Measurements from ENCODE around the gene GPC3.

The GPC3 gene

DNA sequence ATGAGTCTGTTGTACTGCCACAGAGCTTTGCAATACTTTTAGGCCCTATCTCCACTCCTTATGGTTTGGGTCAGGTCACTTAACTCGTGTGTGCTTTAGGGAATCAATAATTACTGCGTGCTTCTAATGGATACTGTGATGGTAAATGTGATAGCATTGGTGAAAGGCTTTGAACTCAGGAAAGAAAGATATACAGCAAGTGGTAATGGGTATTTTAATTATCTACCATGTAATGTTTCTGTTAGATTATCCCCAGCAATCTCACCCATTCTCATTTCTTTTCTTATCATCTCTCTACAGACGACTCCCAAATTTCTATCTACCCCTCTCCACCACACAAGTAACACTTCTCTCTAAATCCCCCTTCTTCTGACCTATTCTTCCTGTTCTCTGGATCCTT, 128.6 kb downstream of the GPC3 start:
- intact Hi-C loops (cut with DNase I; ENCODE audit: low total_unique reads), result no loop called here

DNA sequence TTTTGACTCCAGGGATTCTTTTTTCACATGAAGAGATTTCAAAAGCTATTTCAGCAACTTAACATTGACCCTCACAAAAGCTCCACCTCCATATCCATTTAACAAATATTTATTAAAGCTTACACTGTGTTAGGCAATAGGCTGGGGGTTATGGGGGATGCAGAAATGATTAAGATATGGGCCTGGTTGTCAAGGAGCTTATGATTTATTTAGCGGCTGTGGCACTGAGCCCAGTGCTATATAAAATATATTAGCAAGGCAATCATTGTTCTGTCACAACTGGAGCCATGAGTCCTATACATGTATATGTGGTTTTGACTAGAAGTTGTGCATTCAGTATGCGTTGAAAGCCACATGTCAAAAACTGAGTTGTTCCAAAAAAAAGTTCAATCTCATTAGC, 131.1 kb downstream of the GPC3 start:
- Histone ChIP-seq H3K27me3 (no peaks in the 10 kb centered on the region), H3K36me3 (no peaks in the 10 kb centered on the region), H3K4me1 (no peaks in the 10 kb centered on the region), H3K9me3 (no peaks in the 10 kb centered on the region), H3K4me3 (no peak overlapping the region), H3K27ac (no peak overlapping the region)
- intact Hi-C loops (cut with DNase I; ENCODE audit: low total_unique reads), result no loop called here
- no peak for DNase-seq
- TF ChIP-seq, protein P1, sequence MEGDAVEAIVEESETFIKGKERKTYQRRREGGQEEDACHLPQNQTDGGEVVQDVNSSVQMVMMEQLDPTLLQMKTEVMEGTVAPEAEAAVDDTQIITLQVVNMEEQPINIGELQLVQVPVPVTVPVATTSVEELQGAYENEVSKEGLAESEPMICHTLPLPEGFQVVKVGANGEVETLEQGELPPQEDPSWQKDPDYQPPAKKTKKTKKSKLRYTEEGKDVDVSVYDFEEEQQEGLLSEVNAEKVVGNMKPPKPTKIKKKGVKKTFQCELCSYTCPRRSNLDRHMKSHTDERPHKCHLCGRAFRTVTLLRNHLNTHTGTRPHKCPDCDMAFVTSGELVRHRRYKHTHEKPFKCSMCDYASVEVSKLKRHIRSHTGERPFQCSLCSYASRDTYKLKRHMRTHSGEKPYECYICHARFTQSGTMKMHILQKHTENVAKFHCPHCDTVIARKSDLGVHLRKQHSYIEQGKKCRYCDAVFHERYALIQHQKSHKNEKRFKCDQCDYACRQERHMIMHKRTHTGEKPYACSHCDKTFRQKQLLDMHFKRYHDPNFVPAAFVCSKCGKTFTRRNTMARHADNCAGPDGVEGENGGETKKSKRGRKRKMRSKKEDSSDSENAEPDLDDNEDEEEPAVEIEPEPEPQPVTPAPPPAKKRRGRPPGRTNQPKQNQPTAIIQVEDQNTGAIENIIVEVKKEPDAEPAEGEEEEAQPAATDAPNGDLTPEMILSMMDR (IDR thresholded peaks at IDR 0.05), result no peak

More for the DNA sequence above, 128.6 kb downstream of the GPC3 start:
- Histone ChIP-seq H3K27me3 (no peaks in the 10 kb centered on the region), H3K27ac (no peak overlapping the region), H3K4me3 (no peak overlapping the region), H3K4me1 (no peaks in the 10 kb centered on the region), H3K36me3 (no peaks in the 10 kb centered on the region), H3K9me3 (no peaks in the 10 kb centered on the region)
- no peak for DNase-seq
- TF ChIP-seq, protein P1 (IDR thresholded peaks at IDR 0.05), result no peak

- H3K4me3 ChIP-seq, result no peak overlapping the region
- H3K4me1 ChIP-seq, result no peaks in the 10 kb centered on the region
- no peaks in the 10 kb centered on the region for H3K9me3 ChIP-seq
- no peaks in the 10 kb centered on the region for H3K36me3 ChIP-seq
- no peak for DNase-seq
- TF ChIP-seq, protein P1 (IDR thresholded peaks at IDR 0.05), result no peak
- H3K27ac ChIP-seq, result no peak overlapping the region
- intact Hi-C loops (cut with DNase I; ENCODE audit: low total_unique reads), result no loop called here
- no peaks in the 10 kb centered on the region for H3K27me3 ChIP-seq
Observed at GRCh38 chrX:133852837-133853356, 132.5 kb downstream of the GPC3 start.

GRCh38 chrX:133852401-133852800, 133.0 kb downstream of the GPC3 start:
- H3K36me3 ChIP-seq, result no peaks in the 10 kb centered on the region
- H3K4me1 ChIP-seq, result no peaks in the 10 kb centered on the region
- DNase-seq, result no peak
- intact Hi-C loops (cut with DNase I; ENCODE audit: low total_unique reads), result no loop called here
- H3K27me3 ChIP-seq, result no peaks in the 10 kb centered on the region
- TF ChIP-seq, protein P1 (IDR thresholded peaks at IDR 0.05), result no peak
- no peak overlapping the region for H3K27ac ChIP-seq
- no peaks in the 10 kb centered on the region for H3K9me3 ChIP-seq
- no peak overlapping the region for H3K4me3 ChIP-seq

- no peaks in the 10 kb centered on the region for H3K36me3 ChIP-seq
- H3K27ac ChIP-seq, result no peak overlapping the region
- H3K27me3 ChIP-seq, result no peaks in the 10 kb centered on the region
- H3K9me3 ChIP-seq, result no peaks in the 10 kb centered on the region
- DNase-seq, result no peak
- no peaks in the 10 kb centered on the region for H3K4me1 ChIP-seq
- intact Hi-C loops (cut with DNase I; ENCODE audit: low total_unique reads), result no loop called here
- TF ChIP-seq, protein P1 (IDR thresholded peaks at IDR 0.05), result no peak
- no peak overlapping the region for H3K4me3 ChIP-seq
Observed at GRCh38 chrX:133850399-133850798, 135.0 kb downstream of the GPC3 start.

- TF ChIP-seq, protein P1 (IDR thresholded peaks at IDR 0.05), result no peak
- Histone ChIP-seq H3K9me3 (no peaks in the 10 kb centered on the region), H3K27ac (no peak overlapping the region), H3K36me3 (no peaks in the 10 kb centered on the region), H3K27me3 (no peaks in the 10 kb centered on the region), H3K4me3 (no peak overlapping the region), H3K4me1 (no peaks in the 10 kb centered on the region)
- DNase-seq, result no peak
- intact Hi-C loops (cut with DNase I; ENCODE audit: low total_unique reads), result no loop called here
Observed at GRCh38 chrX:133849676-133850075, 135.7 kb downstream of the GPC3 start.
